Breast epithelium (tissue), 3 donors: Measurements from ENCODE around the gene CNNM4.

ENCODE experiments used
- CTCF ChIP-seq, 3 donors: fragments of 450-650 bp; IDR thresholded peaks; one replicate each; pipeline ENCODE4 v1.5.1; 2016 to 2017; ENCODE audit warnings: antibody characterized with exemption in 3 of 3, mild to moderate bottlenecking in 3 of 3, moderate library complexity in 3 of 3
- POLR2A ChIP-seq: fragments of 450-650 bp; IDR thresholded peaks from one replicate; pipeline ENCODE4 v1.6.1; 2016; ENCODE audit warnings: antibody characterized with exemption, mild to moderate bottlenecking, moderate library complexity

- TF ChIP-seq CTCF (IDR thresholded peaks at IDR 0.05) (no peak), POLR2A (no peak)
These were observed 22.7 kb downstream of the CNNM4 start for GRCh38 chr2:96783388-96783787.
